ENCODE data around the gene OS9.

OS9 gene

GRCh38 chr12:57722716-57723629 lies 29.0 kb downstream of the OS9 start:
- DNase-seq (ENCODE audit: low spot score), result no peak

GRCh38 chr12:57723630-57723962 lies 29.7 kb downstream of the OS9 start:
- DNase-seq (ENCODE audit: low spot score), result no peak

GRCh38 chr12:57724003-57724935 lies 30.3 kb downstream of the OS9 start:
- no peak for DNase-seq (ENCODE audit: low spot score)

GRCh38 chr12:57724936-57725740 lies 31.2 kb downstream of the OS9 start:
- no peak for DNase-seq (ENCODE audit: low spot score)

- DNase-seq (ENCODE audit: low spot score), result no peak
These were observed 31.9 kb downstream of the OS9 start for GRCh38 chr12:57725851-57726150.

- DNase-seq (ENCODE audit: low spot score), result peak; percentile 75
These were observed 32.4 kb downstream of the OS9 start for GRCh38 chr12:57726151-57726883.

GRCh38 chr12:57726884-57727757 lies 33.2 kb downstream of the OS9 start:
- DNase-seq (ENCODE audit: low spot score), result peak; percentile 19

- DNase-seq (ENCODE audit: low spot score), result peak; percentile 45
These were observed 33.9 kb downstream of the OS9 start for GRCh38 chr12:57727758-57728395.

- no peak for DNase-seq (ENCODE audit: low spot score)
These were observed 35.5 kb downstream of the OS9 start for GRCh38 chr12:57729321-57729844.

GRCh38 chr12:57730336-57731067 lies 36.6 kb downstream of the OS9 start:
- no peak for DNase-seq (ENCODE audit: low spot score)

- DNase-seq (ENCODE audit: low spot score), result no peak
These were observed 37.6 kb downstream of the OS9 start for GRCh38 chr12:57731411-57732080.

- no peak for DNase-seq (ENCODE audit: low spot score)
These were observed 38.3 kb downstream of the OS9 start for GRCh38 chr12:57732270-57732669.

GRCh38 chr12:57732726-57733593 lies 39.0 kb downstream of the OS9 start:
- DNase-seq (ENCODE audit: low spot score), result no peak

- no peak for DNase-seq (ENCODE audit: low spot score)
These were observed 40.0 kb downstream of the OS9 start for GRCh38 chr12:57733928-57734327.

- DNase-seq (ENCODE audit: low spot score), result no peak
These were observed 40.7 kb downstream of the OS9 start for GRCh38 chr12:57734591-57734990.

GRCh38 chr12:57735198-57735855 lies 41.4 kb downstream of the OS9 start:
- DNase-seq (ENCODE audit: low spot score), result no peak

All from kidney tubule cell (primary cell).